HG03196 (cell line): Measurements from ENCODE around the gene PLAGL1.
"Not testable (repeated sequence)": the region's sequence is repeated elsewhere in the genome, so short reads cannot be mapped to it uniquely, and the experiment has no call there.

ENCODE experiments used
- ATAC-seq: cut with Tn5 transposase; IDR thresholded peaks from one replicate; pipeline ENCODE4 v1.9.1; 2021; ENCODE audit not compliant: unreplicated experiment

PLAGL1 gene

GRCh38 chr6:144008120-144008811 lies at the start of gene PLAGL1:
TSS of gene PLAGL1 (minus strand) at chr6:144008259. CDS start at chr6:143948136, 60,123 bp downstream.
- no peak for ATAC-seq

GRCh38 chr6:144055121-144055931 lies 47.3 kb upstream of the PLAGL1 start:
- ATAC-seq, result peak; percentile 71

GRCh38 chr6:144053601-144054000 lies 45.5 kb upstream of the PLAGL1 start:
- ATAC-seq, result no peak

GRCh38 chr6:144052488-144052887 lies 44.4 kb upstream of the PLAGL1 start:
- ATAC-seq, result no peak

GRCh38 chr6:144049386-144049785 lies 41.3 kb upstream of the PLAGL1 start:
- ATAC-seq, result no peak

- ATAC-seq, result no peak
Measured at GRCh38 chr6:144047688-144048087, 39.6 kb upstream of the PLAGL1 start.

GRCh38 chr6:144046672-144047071 lies 38.6 kb upstream of the PLAGL1 start:
- not testable (repeated sequence) for ATAC-seq

- ATAC-seq, result not testable (repeated sequence)
Measured at GRCh38 chr6:144044989-144045388, 36.9 kb upstream of the PLAGL1 start.

GRCh38 chr6:144036835-144037195 lies 28.8 kb upstream of the PLAGL1 start:
- ATAC-seq, result no peak

GRCh38 chr6:144036064-144036834 lies 28.2 kb upstream of the PLAGL1 start:
- ATAC-seq, result peak; percentile 87

- no peak for ATAC-seq
Measured at GRCh38 chr6:144035416-144035815, 27.4 kb upstream of the PLAGL1 start.

GRCh38 chr6:144033816-144034735 lies 26.0 kb upstream of the PLAGL1 start:
- ATAC-seq, result no peak

GRCh38 chr6:144029452-144029851 lies 21.4 kb upstream of the PLAGL1 start:
- no peak for ATAC-seq

- ATAC-seq, result no peak
Measured at GRCh38 chr6:144027932-144028587, 20.0 kb upstream of the PLAGL1 start.

GRCh38 chr6:144023216-144023615 lies 15.2 kb upstream of the PLAGL1 start:
- no peak for ATAC-seq

GRCh38 chr6:144019929-144020328 lies 11.9 kb upstream of the PLAGL1 start:
- ATAC-seq, result no peak

- ATAC-seq, result no peak
Measured at GRCh38 chr6:144017166-144018094, 9.4 kb upstream of the PLAGL1 start.

- ATAC-seq, result no peak
Measured at GRCh38 chr6:144013486-144013909, 5.4 kb upstream of the PLAGL1 start.

GRCh38 chr6:144012534-144012933 lies 4.5 kb upstream of the PLAGL1 start:
- ATAC-seq, result no peak
